ENCODE data around the gene GATA2.

Gene GATA2

DNA sequence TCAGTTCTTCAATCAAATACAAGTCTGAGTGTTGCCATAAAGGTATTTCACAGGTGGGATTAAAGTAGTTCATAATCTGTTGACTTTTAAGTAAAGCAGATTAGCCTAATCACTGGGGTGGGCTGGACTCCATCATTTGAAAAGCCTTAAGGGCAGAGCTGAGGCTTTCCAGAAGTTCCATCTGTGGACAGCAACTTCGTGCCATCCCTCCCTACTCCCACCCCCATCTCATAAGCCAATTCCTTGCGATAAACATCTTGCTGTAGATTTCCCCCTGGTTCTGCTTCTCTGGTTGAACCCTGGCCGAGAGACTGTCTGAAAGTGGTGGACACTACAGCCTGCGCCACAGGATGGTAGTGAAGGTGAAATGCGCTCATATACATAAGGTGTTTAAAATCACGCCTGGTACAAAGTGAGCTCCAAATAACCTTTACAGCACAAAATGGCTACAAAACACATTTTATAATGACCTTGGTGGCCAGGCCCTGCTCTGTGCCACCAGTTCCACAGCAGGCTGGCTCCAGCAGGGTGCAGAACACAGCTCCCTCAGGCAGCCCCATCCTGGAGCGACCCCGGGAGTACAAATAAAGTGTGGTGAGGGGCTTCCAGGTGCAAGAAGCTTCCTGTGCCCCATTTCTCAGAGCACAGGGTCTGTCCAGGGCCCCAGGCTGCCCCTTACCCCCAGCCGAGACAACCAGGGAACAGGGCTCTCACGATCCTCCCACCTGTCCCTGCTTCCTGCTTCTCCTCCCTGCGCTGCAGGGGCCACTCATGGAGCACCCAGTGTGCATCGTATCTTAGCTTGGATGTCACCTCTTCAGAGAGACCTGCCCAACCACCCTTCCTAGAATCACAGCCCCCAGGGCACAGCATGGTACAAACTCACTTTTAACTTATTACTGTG lies 25.8 kb upstream of the GATA2 start:
- H3K27me3 ChIP-seq (ENCODE audit: control insufficient read depth in 3 of 3, insufficient read depth in 3 of 3, low read depth in 1 of 3, low read length in 3 of 3): peaks cover 0 to 36% (median 0%) of the 10 kb centered on the region in 3 experiments

DNA sequence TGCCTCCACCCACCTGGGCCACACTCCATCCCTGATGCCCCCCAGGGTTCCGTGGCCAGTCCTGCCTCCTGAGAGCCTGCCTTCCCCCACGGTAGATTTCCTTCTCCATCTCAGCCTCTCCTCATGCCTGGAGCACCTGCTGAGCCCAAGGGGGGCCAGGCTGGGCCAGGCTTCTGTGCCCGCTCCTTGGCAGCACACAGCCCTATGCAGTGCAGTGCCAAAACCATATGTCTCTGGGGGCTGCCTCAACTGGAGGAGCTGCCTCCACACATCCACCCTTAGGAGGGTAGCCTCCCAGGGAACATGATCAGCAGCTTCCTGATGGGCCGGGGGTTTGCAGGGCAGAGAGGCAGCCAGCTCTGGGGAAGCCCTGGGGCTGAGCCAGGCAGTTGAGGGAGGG lies 24.6 kb upstream of the GATA2 start:
- Histone ChIP-seq H2BK15ac (ENCODE audit: low read length) (no peak overlapping the region), H4K8ac (ENCODE audit: low read depth, low read length) (no peak overlapping the region), H3K9ac (ENCODE audit: low read depth, low read length, poor library complexity) (no peak overlapping the region), H3K9me3 (replicated peaks in 1 of 2; ENCODE audit: control insufficient read depth in 2 of 2, insufficient read depth in 1 of 2, low read depth in 1 of 2, low read length in 2 of 2) (peaks cover 0 to 5% of the 10 kb centered on the region in 2 donors), H3K27ac (replicated peaks; ENCODE audit: low read length) (no peak overlapping the region), H3K79me1 (ENCODE audit: low read depth, low read length) (no peaks in the 10 kb centered on the region), H3K4me2 (ENCODE audit: insufficient read depth, low read length, poor library complexity, severe bottlenecking) (no peak overlapping the region), H2BK120ac (ENCODE audit: low read depth, low read length) (no peak overlapping the region), H3K23ac (ENCODE audit: low read depth, low read length, poor library complexity) (peak overlapping the region; percentile 56), H2BK5ac (ENCODE audit: low read length) (no peak overlapping the region), H3K27me3 (ENCODE audit: control insufficient read depth in 3 of 3, insufficient read depth in 3 of 3, low read depth in 1 of 3, low read length in 3 of 3) (peaks cover 0 to 27% (median 0%) of the 10 kb centered on the region in 3 experiments), H3K18ac (ENCODE audit: low read length) (peak overlapping the region; percentile 40), H3K4me3 (ENCODE audit: low read length in 2 of 2) (no peak overlapping the region), H3K14ac (ENCODE audit: low read length) (peak overlapping the region; percentile 59), H2AK5ac (ENCODE audit: low read depth, low read length) (no peak overlapping the region), H2AFZ (ENCODE audit: low read length) (no peak overlapping the region), H3K36me3 (replicated peaks in 1 of 2; ENCODE audit: control insufficient read depth in 2 of 2, insufficient read depth in 2 of 2, low read length in 2 of 2) (no peaks in the 10 kb centered on the region), H3K4me1 (ENCODE audit: control insufficient read depth in 2 of 2, insufficient read depth in 1 of 2, low read depth in 1 of 2, low read length in 2 of 2) (no peaks in the 10 kb centered on the region), H3K4ac (ENCODE audit: low read length) (no peak overlapping the region), H4K91ac (ENCODE audit: low read depth, low read length, poor library complexity) (no peak overlapping the region), H2BK12ac (ENCODE audit: low read length) (no peak overlapping the region)
- no peak for DNase-seq (ENCODE audit: low spot score)
- no CpG with 5 or more reads among the region's 4 CpGs for WGBS, 2 donors (ENCODE audit: extremely low coverage in 2 of 2, insufficient read length in 2 of 2, insufficient replicate concordance in 1 of 2)

More for the DNA sequence above, 25.8 kb upstream of the GATA2 start:
- no peak overlapping the region for H2AFZ ChIP-seq (ENCODE audit: low read length)
- no peaks in the 10 kb centered on the region for H3K79me1 ChIP-seq (ENCODE audit: low read depth, low read length)
- peak overlapping the region in 1 of 2 donors; percentile 35 for H3K4me3 ChIP-seq (ENCODE audit: low read length in 2 of 2)
- H3K4me2 ChIP-seq (ENCODE audit: insufficient read depth, low read length, poor library complexity, severe bottlenecking): no peak overlapping the region
- H3K4me1 ChIP-seq (ENCODE audit: control insufficient read depth in 2 of 2, insufficient read depth in 1 of 2, low read depth in 1 of 2, low read length in 2 of 2): no peaks in the 10 kb centered on the region
- H3K18ac ChIP-seq (ENCODE audit: low read length): peak overlapping the region; percentile 77
- H3K14ac ChIP-seq (ENCODE audit: low read length): no peak overlapping the region
- H4K8ac ChIP-seq (ENCODE audit: low read depth, low read length): no peak overlapping the region
- no peak for DNase-seq (ENCODE audit: low spot score)
- H3K36me3 ChIP-seq (replicated peaks in 1 of 2; ENCODE audit: control insufficient read depth in 2 of 2, insufficient read depth in 2 of 2, low read length in 2 of 2): no peaks in the 10 kb centered on the region
- H2AK5ac ChIP-seq (ENCODE audit: low read depth, low read length): no peak overlapping the region
- no peak overlapping the region for H3K27ac ChIP-seq (replicated peaks; ENCODE audit: low read length)
- no CpG with 5 or more reads among the region's 12 CpGs for WGBS, 2 donors (ENCODE audit: extremely low coverage in 2 of 2, insufficient read length in 2 of 2, insufficient replicate concordance in 1 of 2)
- no peak overlapping the region for H3K9ac ChIP-seq (ENCODE audit: low read depth, low read length, poor library complexity)
- H4K91ac ChIP-seq (ENCODE audit: low read depth, low read length, poor library complexity): no peak overlapping the region
- no peak overlapping the region for H3K23ac ChIP-seq (ENCODE audit: low read depth, low read length, poor library complexity)
- no peak overlapping the region for H2BK12ac ChIP-seq (ENCODE audit: low read length)
- no peak overlapping the region for H2BK120ac ChIP-seq (ENCODE audit: low read depth, low read length)
- peaks cover 0 to 5% of the 10 kb centered on the region in 2 donors for H3K9me3 ChIP-seq (replicated peaks in 1 of 2; ENCODE audit: control insufficient read depth in 2 of 2, insufficient read depth in 1 of 2, low read depth in 1 of 2, low read length in 2 of 2)
- H2BK15ac ChIP-seq (ENCODE audit: low read length): no peak overlapping the region
- H3K4ac ChIP-seq (ENCODE audit: low read length): no peak overlapping the region
- no peak overlapping the region for H2BK5ac ChIP-seq (ENCODE audit: low read length)

DNA sequence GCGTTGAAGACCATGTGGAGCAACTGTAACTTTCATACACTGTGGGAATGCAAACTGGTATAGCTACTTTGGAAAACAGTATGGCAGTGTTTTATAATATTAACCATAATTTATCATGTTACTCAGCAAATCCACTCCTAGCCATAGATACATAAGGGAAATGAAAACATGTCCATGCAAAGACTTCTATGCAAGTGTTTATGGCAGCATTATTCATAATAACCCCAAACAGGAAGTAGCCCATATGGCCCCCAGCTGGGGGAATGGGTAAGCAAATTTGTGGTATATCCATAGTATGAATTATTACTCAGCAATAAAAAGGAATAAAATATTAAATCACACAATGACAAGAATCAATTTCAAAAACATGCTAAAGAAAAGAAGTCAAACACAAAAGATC lies 23.0 kb upstream of the GATA2 start:
- Histone ChIP-seq H3K4me2 (ENCODE audit: insufficient read depth, low read length, poor library complexity, severe bottlenecking) (no peak overlapping the region), H3K18ac (ENCODE audit: low read length) (no peak overlapping the region), H4K8ac (ENCODE audit: low read depth, low read length) (no peak overlapping the region), H3K79me1 (ENCODE audit: low read depth, low read length) (no peaks in the 10 kb centered on the region), H3K9ac (ENCODE audit: low read depth, low read length, poor library complexity) (no peak overlapping the region), H2BK5ac (ENCODE audit: low read length) (no peak overlapping the region), H4K91ac (ENCODE audit: low read depth, low read length, poor library complexity) (no peak overlapping the region), H2BK120ac (ENCODE audit: low read depth, low read length) (no peak overlapping the region), H2AFZ (ENCODE audit: low read length) (no peak overlapping the region), H3K4me1 (ENCODE audit: control insufficient read depth in 2 of 2, insufficient read depth in 1 of 2, low read depth in 1 of 2, low read length in 2 of 2) (no peaks in the 10 kb centered on the region), H3K4ac (ENCODE audit: low read length) (no peak overlapping the region), H3K23ac (ENCODE audit: low read depth, low read length, poor library complexity) (no peak overlapping the region), H3K9me3 (replicated peaks in 1 of 2; ENCODE audit: control insufficient read depth in 2 of 2, insufficient read depth in 1 of 2, low read depth in 1 of 2, low read length in 2 of 2) (peaks cover 0 to 5% of the 10 kb centered on the region in 2 donors), H3K4me3 (ENCODE audit: low read length in 2 of 2) (no peak overlapping the region), H2AK5ac (ENCODE audit: low read depth, low read length) (no peak overlapping the region), H3K27me3 (ENCODE audit: control insufficient read depth in 3 of 3, insufficient read depth in 3 of 3, low read depth in 1 of 3, low read length in 3 of 3) (peaks cover 0 to 10% (median 0%) of the 10 kb centered on the region in 3 experiments), H3K27ac (replicated peaks; ENCODE audit: low read length) (no peak overlapping the region), H3K14ac (ENCODE audit: low read length) (no peak overlapping the region), H2BK15ac (ENCODE audit: low read length) (no peak overlapping the region), H2BK12ac (ENCODE audit: low read length) (no peak overlapping the region), H3K36me3 (replicated peaks in 1 of 2; ENCODE audit: control insufficient read depth in 2 of 2, insufficient read depth in 2 of 2, low read length in 2 of 2) (no peaks in the 10 kb centered on the region)
- DNase-seq (ENCODE audit: low spot score): no peak
- no CpG with 5 or more reads among the region's 1 CpG for WGBS, 2 donors (ENCODE audit: extremely low coverage in 2 of 2, insufficient read length in 2 of 2, insufficient replicate concordance in 1 of 2)

DNA sequence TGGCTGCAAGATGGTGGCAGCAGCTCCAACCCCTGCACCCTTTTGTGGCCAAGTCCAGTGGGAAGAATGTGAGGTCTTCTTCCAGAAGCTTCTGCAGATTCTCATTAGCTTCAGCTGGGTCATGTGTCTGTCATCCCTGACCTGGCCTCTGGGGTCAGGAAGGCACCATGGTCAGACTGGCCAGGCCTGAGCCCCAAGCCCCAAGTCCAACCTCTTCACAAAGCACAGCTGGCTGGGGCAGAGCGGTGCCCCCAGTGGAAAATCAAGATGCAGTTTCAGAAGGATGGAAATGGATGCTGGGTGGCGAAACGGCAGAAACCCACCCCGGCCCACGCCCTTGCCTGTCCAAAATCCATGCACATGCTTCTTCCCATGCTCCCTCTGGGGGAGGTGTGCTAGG lies 15.9 kb upstream of the GATA2 start:
- no peak overlapping the region for H4K91ac ChIP-seq (ENCODE audit: low read depth, low read length, poor library complexity)
- H3K9ac ChIP-seq (ENCODE audit: low read depth, low read length, poor library complexity): no peak overlapping the region
- H2AK5ac ChIP-seq (ENCODE audit: low read depth, low read length): no peak overlapping the region
- no peak overlapping the region for H3K4me3 ChIP-seq (ENCODE audit: low read length in 2 of 2)
- H3K14ac ChIP-seq (ENCODE audit: low read length): no peak overlapping the region
- no peaks in the 10 kb centered on the region for H3K9me3 ChIP-seq (replicated peaks in 1 of 2; ENCODE audit: control insufficient read depth in 2 of 2, insufficient read depth in 1 of 2, low read depth in 1 of 2, low read length in 2 of 2)
- no peaks in the 10 kb centered on the region for H3K4me1 ChIP-seq (ENCODE audit: control insufficient read depth in 2 of 2, insufficient read depth in 1 of 2, low read depth in 1 of 2, low read length in 2 of 2)
- H2BK120ac ChIP-seq (ENCODE audit: low read depth, low read length): no peak overlapping the region
- no CpG with 5 or more reads among the region's 5 CpGs for WGBS, 2 donors (ENCODE audit: extremely low coverage in 2 of 2, insufficient read length in 2 of 2, insufficient replicate concordance in 1 of 2)
- H3K4ac ChIP-seq (ENCODE audit: low read length): no peak overlapping the region
- no peak for DNase-seq (ENCODE audit: low spot score)
- no peak overlapping the region for H4K8ac ChIP-seq (ENCODE audit: low read depth, low read length)
- no peak overlapping the region for H2BK15ac ChIP-seq (ENCODE audit: low read length)
- no peaks in the 10 kb centered on the region for H3K79me1 ChIP-seq (ENCODE audit: low read depth, low read length)
- H3K36me3 ChIP-seq (replicated peaks in 1 of 2; ENCODE audit: control insufficient read depth in 2 of 2, insufficient read depth in 2 of 2, low read length in 2 of 2): no peaks in the 10 kb centered on the region
- no peak overlapping the region for H3K27ac ChIP-seq (replicated peaks; ENCODE audit: low read length)
- H2BK12ac ChIP-seq (ENCODE audit: low read length): no peak overlapping the region
- H2AFZ ChIP-seq (ENCODE audit: low read length): no peak overlapping the region
- H3K23ac ChIP-seq (ENCODE audit: low read depth, low read length, poor library complexity): no peak overlapping the region
- H3K4me2 ChIP-seq (ENCODE audit: insufficient read depth, low read length, poor library complexity, severe bottlenecking): no peak overlapping the region
- H3K18ac ChIP-seq (ENCODE audit: low read length): no peak overlapping the region
- H2BK5ac ChIP-seq (ENCODE audit: low read length): no peak overlapping the region
- peaks cover 0 to 6% (median 2%) of the 10 kb centered on the region in 3 experiments for H3K27me3 ChIP-seq (ENCODE audit: control insufficient read depth in 3 of 3, insufficient read depth in 3 of 3, low read depth in 1 of 3, low read length in 3 of 3)
